Measurements from ENCODE around the gene CD3E.
"Not testable (repeated sequence)": the region's sequence is repeated elsewhere in the genome, so short reads cannot be mapped to it uniquely, and the experiment has no call there.

CD3E gene

GRCh38 chr11:118287006-118287405 lies 17.5 kb upstream of the CD3E start:
- no peak for DNase-seq

GRCh38 chr11:118289401-118289800 lies 15.1 kb upstream of the CD3E start:
- no peak for DNase-seq
- in situ Hi-C loops (cut with MboI; ENCODE audit: low pct_unique_long_range_greater_than_20kb, low sequenced_read_pairs), result no loop called here

More at GRCh38 chr11:118287006-118287405, 17.5 kb upstream of the CD3E start:
- in situ Hi-C loops (cut with MboI; ENCODE audit: low pct_unique_long_range_greater_than_20kb, low sequenced_read_pairs), result no loop called here

- in situ Hi-C loops (cut with MboI; ENCODE audit: low pct_unique_long_range_greater_than_20kb, low sequenced_read_pairs), result no loop called here
- peak; percentile 73 for DNase-seq
Observed at GRCh38 chr11:118290923-118291322, 13.6 kb upstream of the CD3E start.

- in situ Hi-C loops (cut with MboI; ENCODE audit: low pct_unique_long_range_greater_than_20kb, low sequenced_read_pairs), result no loop called here
- DNase-seq, result no peak
Observed at GRCh38 chr11:118291477-118292135, 12.9 kb upstream of the CD3E start.

- in situ Hi-C loops (cut with MboI; ENCODE audit: low pct_unique_long_range_greater_than_20kb, low sequenced_read_pairs), result no loop called here
Observed at GRCh38 chr11:118294053-118294452, 10.5 kb upstream of the CD3E start.

GRCh38 chr11:118295199-118295598 lies 9.3 kb upstream of the CD3E start:
- DNase-seq, result no peak
- in situ Hi-C loops (cut with MboI; ENCODE audit: low pct_unique_long_range_greater_than_20kb, low sequenced_read_pairs), result no loop called here

More at GRCh38 chr11:118294053-118294452, 10.5 kb upstream of the CD3E start:
- DNase-seq, result no peak

- peak; percentile 53 for DNase-seq
- in situ Hi-C loops (cut with MboI; ENCODE audit: low pct_unique_long_range_greater_than_20kb, low sequenced_read_pairs), result no loop called here
Observed at GRCh38 chr11:118295815-118296454, 8.6 kb upstream of the CD3E start.

GRCh38 chr11:118301600-118302195 lies 2.8 kb upstream of the CD3E start:
- in situ Hi-C loops (cut with MboI; ENCODE audit: low pct_unique_long_range_greater_than_20kb, low sequenced_read_pairs), result loop anchor here (10.0 kb wide), 1 partner anchor 53 kb away; the partner anchor contains the start of gene UBE4A
- DNase-seq, result no peak

GRCh38 chr11:118304227-118304567 lies 333 bp upstream of the CD3E start:
- DNase-seq, result peak; percentile 42
- in situ Hi-C loops (cut with MboI; ENCODE audit: low pct_unique_long_range_greater_than_20kb, low sequenced_read_pairs), result loop anchor here (10.0 kb wide), 1 partner anchor 51 kb away; the partner anchor contains the start of gene UBE4A

- in situ Hi-C loops (cut with MboI; ENCODE audit: low pct_unique_long_range_greater_than_20kb, low sequenced_read_pairs), result loop anchor here (10.0 kb wide), 1 partner anchor 49 kb away; the partner anchor contains the start of gene UBE4A
- DNase-seq, result no peak
Observed at GRCh38 chr11:118305726-118306125, 1.2 kb downstream of the CD3E start.

GRCh38 chr11:118306556-118306955 lies 2.0 kb downstream of the CD3E start:
- in situ Hi-C loops (cut with MboI; ENCODE audit: low pct_unique_long_range_greater_than_20kb, low sequenced_read_pairs), result loop anchor here (10.0 kb wide), 1 partner anchor 48 kb away; the partner anchor contains the start of gene UBE4A
- DNase-seq, result no peak

GRCh38 chr11:118308995-118309528 lies 4.5 kb downstream of the CD3E start:
- DNase-seq, result not testable (repeated sequence)
- in situ Hi-C loops (cut with MboI; ENCODE audit: low pct_unique_long_range_greater_than_20kb, low sequenced_read_pairs), result loop anchor here (10.0 kb wide), 1 partner anchor 46 kb away; the partner anchor contains the start of gene UBE4A

GRCh38 chr11:118310271-118310670 lies 5.7 kb downstream of the CD3E start:
- in situ Hi-C loops (cut with MboI; ENCODE audit: low pct_unique_long_range_greater_than_20kb, low sequenced_read_pairs), result no loop called here

GRCh38 chr11:118310781-118311485 lies 6.4 kb downstream of the CD3E start:
- DNase-seq, result no peak
- in situ Hi-C loops (cut with MboI; ENCODE audit: low pct_unique_long_range_greater_than_20kb, low sequenced_read_pairs), result no loop called here

More at GRCh38 chr11:118310271-118310670, 5.7 kb downstream of the CD3E start:
- no peak for DNase-seq

- no peak for DNase-seq
- in situ Hi-C loops (cut with MboI; ENCODE audit: low pct_unique_long_range_greater_than_20kb, low sequenced_read_pairs), result no loop called here
Observed at GRCh38 chr11:118311518-118311917, 7.0 kb downstream of the CD3E start.

- DNase-seq, result no peak
- in situ Hi-C loops (cut with MboI; ENCODE audit: low pct_unique_long_range_greater_than_20kb, low sequenced_read_pairs), result no loop called here
Observed at GRCh38 chr11:118312328-118312727, 7.8 kb downstream of the CD3E start.

- in situ Hi-C loops (cut with MboI; ENCODE audit: low pct_unique_long_range_greater_than_20kb, low sequenced_read_pairs), result no loop called here
- DNase-seq, result no peak
Observed at GRCh38 chr11:118313242-118313641, 8.7 kb downstream of the CD3E start.

GRCh38 chr11:118314988-118315411 lies 10.5 kb downstream of the CD3E start:
- no peak for DNase-seq
- in situ Hi-C loops (cut with MboI; ENCODE audit: low pct_unique_long_range_greater_than_20kb, low sequenced_read_pairs), result no loop called here

GRCh38 chr11:118318124-118318523 lies 13.6 kb downstream of the CD3E start:
- DNase-seq, result no peak
- in situ Hi-C loops (cut with MboI; ENCODE audit: low pct_unique_long_range_greater_than_20kb, low sequenced_read_pairs), result no loop called here

Data from KBM-7 (cell line).